ENCODE results near the gene CCDC88B.

DNA sequence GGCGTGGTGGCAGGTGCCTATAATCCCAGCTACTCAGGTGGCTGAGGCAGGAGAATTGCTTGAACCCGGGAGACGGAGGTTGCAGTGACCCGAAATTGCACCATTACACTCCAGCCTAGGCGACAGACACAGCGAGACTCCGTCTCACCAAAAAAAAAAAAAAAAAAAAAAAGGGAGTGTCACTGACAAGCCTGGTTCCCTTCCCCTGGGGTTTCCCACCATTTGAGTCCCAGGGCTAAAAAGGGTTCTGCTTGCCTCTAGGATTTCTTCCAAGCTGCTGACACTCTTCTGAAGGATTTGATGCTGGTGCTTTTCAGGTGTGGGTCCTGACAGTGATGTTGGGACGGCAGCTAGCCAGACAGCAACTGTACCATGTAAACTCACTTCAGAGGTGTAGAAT is 1.3 kb upstream of the CCDC88B start:
- TF ChIP-seq, protein P1, sequence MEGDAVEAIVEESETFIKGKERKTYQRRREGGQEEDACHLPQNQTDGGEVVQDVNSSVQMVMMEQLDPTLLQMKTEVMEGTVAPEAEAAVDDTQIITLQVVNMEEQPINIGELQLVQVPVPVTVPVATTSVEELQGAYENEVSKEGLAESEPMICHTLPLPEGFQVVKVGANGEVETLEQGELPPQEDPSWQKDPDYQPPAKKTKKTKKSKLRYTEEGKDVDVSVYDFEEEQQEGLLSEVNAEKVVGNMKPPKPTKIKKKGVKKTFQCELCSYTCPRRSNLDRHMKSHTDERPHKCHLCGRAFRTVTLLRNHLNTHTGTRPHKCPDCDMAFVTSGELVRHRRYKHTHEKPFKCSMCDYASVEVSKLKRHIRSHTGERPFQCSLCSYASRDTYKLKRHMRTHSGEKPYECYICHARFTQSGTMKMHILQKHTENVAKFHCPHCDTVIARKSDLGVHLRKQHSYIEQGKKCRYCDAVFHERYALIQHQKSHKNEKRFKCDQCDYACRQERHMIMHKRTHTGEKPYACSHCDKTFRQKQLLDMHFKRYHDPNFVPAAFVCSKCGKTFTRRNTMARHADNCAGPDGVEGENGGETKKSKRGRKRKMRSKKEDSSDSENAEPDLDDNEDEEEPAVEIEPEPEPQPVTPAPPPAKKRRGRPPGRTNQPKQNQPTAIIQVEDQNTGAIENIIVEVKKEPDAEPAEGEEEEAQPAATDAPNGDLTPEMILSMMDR (IDR thresholded peaks at IDR 0.05; ENCODE audit: poor library complexity): no peak
- no peak for TF ChIP-seq EZH2 (IDR thresholded peaks at IDR 0.05; ENCODE audit: borderline replicate concordance)
